HG02884 (cell line): ENCODE measurements around the gene TCF12.

Experiments
- ATAC-seq: cut with Tn5 transposase; IDR thresholded peaks from one replicate; pipeline ENCODE4 v1.9.1; 2021; ENCODE audit warnings: mild to moderate bottlenecking, moderate library complexity; ENCODE audit not compliant: unreplicated experiment

Gene TCF12

DNA sequence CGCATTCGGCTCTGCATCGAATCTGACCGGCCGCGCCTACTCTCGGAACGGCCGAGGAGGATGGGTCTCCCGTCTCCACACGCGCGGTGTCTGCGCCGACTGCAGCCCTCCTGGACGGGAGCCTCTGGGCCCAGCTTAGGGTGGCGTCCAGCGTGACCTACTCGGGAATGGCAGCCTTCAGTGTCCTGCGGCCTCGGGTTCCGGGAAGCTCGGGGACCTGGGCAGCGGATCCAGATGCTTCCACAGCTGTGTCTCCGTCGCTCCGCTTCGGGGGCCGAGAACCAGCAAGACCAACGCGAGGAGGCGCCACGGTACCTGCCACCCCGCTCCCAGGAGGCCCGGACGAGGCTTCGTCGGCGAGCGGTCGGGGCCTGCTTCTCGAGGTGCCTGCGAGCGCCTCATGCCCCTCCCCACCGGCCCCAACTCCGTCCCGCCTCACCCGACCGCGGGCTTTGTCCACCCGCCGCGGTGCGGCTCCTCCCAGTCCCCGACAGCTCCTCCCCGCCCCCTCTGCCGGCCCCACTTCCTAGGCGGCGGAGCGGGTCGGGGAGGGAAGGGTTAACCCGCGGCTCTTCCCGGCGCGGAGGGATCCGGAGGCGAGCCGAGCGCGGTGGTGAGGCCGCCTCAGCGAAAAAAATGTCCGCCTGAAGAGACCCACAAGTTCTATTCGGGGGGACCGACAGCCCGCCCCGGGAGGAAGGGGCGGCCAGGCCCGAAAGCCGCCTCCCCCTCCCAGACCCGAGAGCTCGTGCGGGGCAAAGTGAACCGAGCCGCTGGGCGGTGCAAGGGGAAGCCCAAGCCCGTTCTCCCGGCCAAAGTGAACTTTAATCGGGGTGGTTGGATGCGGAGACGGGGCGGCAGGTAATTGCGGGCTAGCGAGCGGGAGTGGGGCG, at the start of gene TCF12:
TCF12 (plus strand) TSS at position 599 of the 893 bp plus-strand sequence. CDS start 1,270 bp downstream, outside the sequence.
- peak; percentile 71 for ATAC-seq

DNA sequence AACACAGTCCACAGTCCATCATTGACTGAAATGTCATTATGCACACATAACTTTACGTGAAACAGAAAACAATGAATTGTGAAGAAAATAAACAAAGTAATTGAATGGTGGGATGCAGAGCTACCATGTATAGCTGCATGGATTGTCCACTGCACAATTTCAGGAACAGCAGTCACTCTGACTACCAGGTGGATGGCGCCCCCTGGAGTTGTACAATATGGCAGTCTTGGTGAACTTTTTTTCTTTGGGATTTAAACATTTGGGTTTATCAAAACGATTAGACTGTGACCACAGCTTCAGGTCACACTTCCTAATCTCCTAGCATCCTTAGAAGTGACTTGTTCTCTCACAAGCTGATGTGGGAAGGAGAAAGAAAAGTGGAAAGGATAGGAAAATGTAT, 48.9 kb upstream of the TCF12 start:
- ATAC-seq = no peak

DNA sequence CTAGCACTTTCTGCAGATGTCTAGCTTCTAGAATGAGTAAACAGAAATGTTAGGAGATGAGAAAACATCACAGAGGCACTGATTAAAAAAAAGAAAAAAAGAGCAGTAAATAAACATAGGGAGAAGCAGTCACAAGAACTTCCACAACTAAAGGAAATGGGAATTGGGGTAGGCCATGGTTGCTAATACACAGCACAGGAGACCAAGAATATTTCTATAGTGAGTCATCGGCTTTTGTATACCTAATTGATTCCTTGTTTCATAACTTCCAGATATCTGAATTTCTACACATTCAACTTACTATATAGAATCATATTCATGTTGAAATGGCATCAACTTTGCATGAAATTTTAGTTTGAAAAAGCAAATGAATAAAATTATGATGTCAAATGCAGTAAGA, 47.3 kb upstream of the TCF12 start:
- ATAC-seq = no peak

DNA sequence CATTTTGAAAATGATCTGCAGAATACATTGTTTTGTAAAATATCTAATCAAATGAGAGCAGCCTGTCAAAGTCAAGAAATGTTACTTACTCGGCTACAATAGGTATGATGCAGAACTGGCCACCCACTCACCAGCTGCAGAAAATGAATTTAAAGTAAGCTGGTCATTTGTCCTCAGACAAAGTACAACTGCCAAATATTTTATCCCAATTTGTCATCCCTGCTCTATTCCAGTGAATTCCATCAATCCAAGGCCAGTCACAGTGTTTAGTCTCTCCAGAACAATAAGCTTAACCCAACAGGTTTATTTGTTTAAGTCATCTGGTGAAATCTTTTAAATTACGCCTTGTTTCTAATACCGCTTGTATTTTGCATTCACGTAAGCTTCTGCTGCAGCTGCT, 46.6 kb upstream of the TCF12 start:
- no peak for ATAC-seq

DNA sequence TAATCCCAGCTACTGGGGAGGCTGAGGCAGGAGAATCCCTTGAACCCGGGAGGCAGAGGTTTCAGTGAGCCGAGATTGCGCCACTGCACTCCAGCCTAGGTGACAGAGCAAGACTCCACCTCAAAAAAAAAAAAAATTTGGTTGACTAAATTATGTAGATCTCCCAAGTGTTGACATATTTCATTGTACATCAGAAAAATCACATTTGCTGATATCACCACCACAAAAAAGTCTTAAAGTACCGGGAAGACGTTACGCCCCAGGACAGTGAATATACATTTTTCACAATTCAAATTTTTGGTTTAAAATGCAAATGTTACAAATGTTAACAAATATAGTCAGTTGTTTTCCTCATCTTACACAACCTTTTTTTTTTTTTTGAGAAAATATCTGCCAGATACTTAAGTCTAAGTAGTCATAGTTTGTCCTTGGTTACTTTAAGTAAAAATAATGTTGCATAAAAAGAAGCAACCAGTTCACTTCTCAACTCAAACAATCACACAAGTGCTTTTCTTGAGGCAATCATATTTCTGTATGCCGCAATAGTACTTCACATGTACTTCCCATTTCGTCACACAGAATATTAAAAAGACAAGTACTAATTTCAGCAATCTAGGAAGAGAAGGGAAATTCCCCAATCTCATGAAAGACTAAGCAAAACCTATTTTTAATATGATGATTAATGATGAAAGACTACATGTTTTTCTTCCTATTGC, 41.0 kb upstream of the TCF12 start:
- ATAC-seq = no peak

DNA sequence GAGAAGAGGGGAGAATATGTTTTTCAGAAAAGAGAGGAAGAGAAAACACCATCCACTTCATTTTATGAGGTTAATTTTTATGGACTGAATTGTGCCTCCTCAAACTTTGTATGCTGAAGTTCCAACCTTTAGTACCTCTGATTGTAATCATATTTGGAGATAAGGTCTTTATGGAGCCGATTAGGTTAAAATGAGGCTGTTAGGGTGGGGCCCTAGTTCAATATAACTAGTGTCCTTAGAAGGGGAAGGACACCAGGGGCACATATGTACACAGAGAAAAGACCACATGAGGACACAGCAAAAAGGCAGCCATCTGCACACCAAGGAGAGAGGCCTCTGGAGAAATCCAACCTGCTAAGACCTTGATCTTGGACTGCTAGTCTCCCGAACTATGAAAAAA, 38.9 kb upstream of the TCF12 start:
- no peak for ATAC-seq

DNA sequence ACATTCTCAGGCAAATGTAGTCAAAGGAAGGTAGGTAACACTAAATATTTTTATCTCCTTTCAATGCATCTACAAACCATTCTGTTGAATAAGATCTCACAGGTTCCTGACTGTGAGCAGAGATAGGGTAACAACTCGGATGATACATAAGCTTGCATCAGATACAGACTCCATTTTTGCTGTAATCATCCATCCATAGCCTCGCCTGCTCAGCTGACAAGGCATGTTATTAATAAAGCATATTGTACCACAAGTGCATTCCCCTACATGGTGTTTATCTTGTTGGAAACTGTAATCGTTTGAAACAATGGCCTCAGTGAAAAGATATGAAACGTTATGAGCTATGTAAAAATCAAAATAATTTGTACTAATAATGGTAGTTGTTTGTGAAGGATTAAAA, 35.4 kb upstream of the TCF12 start:
- no peak for ATAC-seq

DNA sequence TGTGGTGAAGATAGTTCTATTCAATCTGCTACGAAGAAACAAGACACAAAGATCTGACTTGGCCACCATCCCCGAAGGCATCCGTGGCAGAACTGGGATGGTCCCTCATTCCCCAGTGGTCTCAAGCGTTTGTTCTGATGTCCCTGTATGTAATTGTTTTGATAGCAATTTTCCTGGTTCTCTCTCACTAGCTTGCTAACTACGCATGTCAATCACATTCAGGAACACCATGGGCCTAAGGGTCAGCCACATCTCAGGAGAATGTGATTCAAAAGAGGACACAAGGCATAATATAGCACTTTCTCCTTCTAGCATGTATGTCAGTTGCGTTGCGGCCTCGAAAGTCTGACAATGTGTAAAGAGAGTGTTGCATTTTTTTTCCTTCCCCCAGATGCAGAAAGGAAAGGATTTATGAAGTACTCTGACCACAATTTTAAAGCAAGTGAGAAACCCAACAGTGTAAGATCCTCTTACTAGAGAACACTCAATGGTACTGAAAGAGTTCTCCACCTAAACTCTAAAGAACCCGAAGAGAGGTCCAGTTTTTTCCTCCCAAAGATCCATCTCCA, 32.0 kb upstream of the TCF12 start:
- ATAC-seq = no peak

DNA sequence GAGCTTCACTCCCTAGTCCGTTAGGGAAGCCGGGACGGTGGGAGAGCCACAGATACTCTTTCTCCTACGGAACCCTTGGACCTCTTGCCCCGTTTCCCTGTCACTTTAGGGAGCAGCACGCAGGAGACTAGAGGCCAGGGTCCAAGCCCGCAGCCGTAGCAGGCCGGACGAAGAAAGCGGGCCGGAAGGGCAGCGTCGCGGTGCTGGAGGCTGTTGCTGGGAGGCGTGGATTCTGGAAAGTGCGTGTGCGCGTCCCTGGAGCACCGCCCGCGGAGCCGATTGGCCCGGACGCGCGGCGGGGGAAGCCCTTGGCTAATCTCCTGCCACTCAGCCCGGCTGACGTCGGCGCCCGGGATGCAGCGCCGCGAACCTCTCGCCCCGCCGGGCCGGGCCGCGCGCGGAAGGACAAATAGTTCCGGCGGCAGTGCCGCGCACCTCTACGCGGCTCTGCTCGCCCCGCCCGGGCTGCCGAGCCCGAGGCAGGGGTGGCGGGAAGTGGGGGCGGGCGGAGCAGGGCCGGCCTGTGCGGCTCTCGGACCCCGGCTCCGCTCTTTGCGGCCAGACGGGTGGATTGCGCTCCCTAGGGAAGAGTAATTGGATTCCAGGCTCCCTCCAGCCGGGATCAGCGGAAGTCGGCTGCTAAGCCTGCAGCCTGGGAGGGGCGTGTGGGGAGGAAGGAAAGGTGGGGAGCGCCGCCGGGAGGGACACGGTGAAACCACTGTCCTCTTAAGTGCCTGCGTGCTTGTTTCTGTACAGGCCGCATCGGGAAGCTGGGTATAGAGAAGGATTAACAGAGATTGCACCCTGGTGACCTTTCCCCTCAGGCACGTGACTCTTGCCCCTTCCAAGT, 31.3 kb upstream of the TCF12 start:
- ATAC-seq = peak; percentile 86

DNA sequence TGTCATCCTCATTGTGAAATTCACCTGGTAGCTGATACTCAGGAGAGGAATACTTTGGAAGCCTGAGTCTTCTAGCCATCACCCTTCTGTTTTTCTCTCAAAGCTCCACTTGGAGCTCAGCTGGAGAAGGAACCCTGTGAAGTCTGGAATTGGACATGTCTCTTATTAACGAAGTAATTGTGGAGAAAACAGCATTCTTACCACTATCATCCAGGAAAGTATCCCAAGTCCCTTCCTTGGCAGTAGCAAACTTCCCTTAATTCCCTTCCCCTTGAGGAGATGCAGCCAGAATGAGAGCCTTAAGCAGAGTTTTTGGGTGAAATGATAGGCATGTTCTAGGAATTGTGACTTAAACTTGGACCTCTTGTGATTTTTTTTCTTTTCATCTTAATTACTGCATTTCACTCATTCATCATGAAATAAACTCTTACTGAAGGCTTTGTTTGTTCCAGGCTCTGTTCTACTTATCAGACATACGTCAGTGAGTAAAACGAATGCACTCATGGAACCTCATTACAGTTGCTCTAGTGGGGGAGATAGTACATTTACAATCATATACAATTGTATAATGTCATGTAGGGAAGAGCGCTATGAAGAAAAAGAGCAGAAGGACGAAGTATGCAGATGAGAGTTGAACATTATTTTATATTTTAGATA, 30.5 kb upstream of the TCF12 start:
- no peak for ATAC-seq

DNA sequence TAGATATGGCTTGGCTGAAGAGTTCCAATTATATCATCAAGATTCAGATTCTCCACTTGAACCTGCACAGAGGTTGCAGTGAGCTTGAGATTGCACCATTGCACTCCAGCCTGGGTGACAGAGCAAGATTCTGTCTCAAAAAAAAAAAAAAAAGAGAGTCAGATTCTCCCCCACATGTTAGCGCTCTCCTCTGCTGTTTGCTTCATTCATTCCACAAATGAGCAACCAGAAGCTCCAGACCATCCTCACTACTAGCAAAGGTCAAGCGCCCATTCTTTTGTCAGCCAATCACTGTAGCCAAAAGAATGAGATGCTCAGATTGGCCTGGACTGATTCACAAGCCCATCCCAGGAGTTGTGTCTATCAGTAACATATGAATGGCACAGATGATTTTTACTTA, 28.4 kb upstream of the TCF12 start:
- ATAC-seq = no peak

DNA sequence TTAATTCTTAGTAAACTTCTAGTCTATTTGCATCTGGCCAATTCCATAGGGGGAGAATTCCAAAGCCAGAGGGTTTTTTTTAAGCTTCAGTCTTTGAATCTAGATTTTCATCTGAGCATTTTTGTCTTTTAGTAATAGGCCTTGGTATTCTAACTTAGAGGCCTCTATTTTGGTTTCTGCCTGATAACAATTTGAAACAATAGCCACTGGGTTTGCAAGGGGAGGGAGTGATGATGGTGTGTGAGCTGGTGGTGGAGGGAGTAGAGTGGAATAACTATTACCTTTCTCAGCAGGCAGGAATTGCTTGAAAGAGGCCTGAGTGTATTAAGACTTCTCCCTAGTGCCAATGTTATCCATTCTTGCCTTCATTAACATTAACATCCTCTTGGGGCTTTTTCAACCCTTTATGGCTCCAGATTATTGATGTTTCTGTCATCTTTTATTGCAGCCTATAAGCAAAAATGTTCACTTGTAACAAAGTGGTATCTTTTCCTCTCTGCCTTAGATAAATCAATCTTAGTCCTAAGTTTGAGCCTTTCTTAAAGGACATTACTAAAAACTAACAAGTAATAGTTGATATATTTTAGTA, 26.5 kb upstream of the TCF12 start:
- no peak for ATAC-seq

DNA sequence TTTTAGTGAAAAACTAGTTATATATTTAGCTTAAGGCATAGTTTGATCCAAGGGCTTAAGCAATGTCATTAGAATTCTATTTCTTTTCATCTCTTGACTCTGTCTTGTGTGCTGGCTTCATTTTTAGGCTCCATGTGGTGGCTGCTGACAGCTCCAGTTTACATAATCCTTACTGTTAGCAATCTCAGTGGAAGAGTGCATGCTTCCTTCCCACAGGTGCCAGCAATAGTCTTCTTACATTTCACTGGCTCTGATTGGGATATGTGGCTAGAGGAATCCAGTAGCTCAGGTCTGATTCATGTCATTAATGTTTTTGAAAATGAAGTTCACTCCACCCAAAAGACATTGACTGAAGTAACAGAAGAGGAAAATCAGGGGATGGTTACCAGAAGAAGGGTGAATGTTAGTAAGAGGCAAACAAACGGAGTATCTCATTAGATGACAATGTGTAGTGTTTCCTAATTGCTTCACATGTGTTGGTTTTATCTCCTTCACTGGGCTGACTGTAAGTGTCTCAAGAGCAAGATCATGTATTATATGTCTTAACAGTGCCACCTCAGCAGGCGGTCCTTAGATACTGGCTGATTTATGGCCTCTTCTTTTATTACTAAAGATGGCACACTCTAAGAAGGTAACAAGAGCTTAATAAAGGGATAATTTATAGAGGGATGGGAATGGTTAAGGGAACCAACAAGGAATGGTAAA, 25.6 kb upstream of the TCF12 start:
- no peak for ATAC-seq

DNA sequence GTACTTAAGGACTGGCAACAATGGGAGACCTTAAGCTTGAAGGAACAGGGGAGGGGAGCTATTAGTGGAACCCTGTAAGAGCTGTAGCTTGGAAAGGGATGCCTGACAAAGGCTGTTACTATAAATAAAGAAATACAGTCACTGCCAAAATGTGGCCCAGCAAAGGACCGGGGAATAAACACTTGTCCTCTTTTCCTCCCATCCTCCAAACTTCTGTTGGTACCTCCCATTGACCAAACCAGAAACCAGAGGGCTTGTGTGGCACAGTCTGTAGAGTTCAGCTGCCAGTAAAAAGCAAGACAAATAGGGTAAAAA, 25.1 kb upstream of the TCF12 start:
- ATAC-seq = no peak

DNA sequence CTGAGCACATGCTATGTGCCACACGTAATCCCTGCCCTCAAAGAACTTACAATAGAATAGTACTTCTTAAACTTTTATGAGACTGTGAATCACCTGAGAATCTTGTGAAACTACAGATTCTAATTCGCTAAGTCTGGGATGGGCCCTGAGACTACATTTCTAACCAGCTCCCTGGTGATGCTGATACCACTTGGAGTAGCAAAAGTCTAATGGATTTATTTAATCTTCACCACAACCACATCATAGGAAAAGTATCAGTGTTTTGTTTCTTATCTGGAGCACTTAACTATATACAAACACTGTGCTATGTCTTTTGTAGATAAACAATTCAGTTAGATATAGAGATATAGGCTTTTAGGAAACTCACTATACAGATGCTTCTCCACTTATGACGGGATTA, 23.8 kb upstream of the TCF12 start:
- ATAC-seq = no peak

DNA sequence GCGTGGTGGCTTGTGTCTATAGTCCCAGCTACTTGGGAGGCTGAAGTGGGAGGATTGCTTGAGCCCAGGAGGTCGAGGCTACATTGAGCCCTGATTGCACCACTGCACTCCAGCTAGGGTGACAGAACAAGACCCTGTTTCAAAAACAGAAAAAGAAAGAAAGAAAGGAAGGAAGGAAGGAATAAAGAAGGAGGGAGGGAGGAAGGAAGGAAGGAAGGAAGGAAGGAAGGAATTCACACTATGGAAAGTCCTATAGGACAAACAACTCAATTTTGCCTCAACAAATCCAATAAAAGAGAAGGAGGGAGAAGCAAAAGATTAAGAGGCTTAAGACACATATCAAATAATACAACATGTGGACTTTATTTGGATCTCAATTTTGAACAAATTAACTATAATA, 16.5 kb upstream of the TCF12 start:
- ATAC-seq = no peak

DNA sequence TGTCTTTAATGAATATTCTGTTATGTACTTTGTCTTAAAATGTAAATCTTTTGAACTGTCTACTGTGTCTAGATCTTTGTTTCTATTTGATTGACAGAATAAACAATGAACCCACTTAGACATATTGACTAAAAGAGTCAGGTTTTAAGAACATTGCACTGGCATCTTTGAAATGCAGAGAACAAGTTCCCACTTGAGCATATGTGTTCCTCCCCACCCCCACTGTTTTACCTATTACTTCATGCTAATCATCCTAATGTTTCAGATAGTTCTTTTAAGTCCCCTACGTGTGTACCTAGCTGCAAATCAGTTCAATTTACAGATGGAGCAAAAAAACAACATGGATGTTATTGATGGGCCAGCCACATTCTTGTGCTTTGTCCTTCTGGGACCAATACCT, 11.7 kb upstream of the TCF12 start:
- ATAC-seq = no peak

DNA sequence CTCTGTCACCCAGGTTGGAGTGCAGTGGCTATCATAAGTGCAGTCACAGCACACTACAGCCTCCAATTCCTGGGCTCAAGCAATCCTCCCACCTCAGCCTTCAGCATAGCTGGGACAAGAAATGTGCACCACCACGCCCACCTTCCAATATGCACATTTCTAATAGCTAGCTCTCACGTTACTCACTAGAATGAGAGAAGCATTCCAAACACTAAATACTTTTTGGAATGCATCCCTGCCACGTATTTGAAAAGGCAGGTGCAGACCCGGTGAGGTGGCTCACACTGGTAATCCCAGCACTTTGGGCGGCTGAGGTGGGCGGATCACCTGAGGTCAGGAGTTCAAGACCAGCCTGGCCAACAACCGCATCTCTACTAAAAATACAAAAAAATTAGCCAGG, 7.6 kb upstream of the TCF12 start:
- no peak for ATAC-seq

DNA sequence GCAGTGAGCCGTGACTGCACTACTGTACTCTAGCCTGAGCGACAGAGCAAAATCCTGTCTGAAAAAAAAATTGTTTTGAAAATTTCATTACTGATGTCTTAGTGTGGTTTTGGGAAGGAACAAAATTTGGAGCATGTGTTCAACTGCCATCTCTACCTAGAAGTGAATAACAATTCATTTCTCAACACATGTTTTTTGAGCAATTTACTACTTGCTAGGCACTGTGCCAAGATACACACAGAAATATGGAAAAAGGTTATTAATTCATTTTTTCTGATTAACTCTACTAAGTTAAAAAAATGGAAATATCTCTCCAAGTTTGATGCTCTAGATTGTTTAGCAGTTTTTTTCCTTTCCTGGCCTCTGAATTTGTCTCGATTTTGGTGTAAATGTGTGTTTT, 5.2 kb upstream of the TCF12 start:
- no peak for ATAC-seq

DNA sequence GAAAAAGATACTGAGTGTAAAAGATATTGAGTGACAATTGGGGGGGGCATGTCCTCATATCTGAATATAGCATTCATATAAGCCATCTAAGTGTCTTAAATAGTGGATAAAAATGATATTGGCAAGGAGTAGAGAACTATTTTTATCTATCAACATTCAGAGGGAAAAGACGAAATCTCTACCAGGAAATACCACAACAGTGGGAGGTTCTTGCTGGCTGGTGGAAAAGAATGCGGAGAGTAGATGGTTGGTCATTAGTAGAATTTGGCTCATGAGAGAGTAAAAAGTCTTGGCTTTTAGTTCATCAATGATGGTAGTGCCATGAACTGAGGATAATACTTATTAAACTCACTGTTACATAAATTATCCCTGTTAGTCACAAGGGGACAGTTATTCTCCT, 4.8 kb upstream of the TCF12 start:
- ATAC-seq = no peak
